H1 (cell line): ENCODE data around the gene VMP1. TPM values are rescaled to one million over a fixed set of nuclear protein-coding genes. Genes with fewer than 3 reads are reported as not detected.

Experiments used
- CTCF ChIA-PET: fragments of 300-600 bp; sonication (Branson Sonifier 250); formaldehyde crosslinking; loops from one replicate; lab custom pipeline; 2021; ENCODE audit not compliant: partially characterized antibody; lab: Charles Lee
- POLR2A ChIA-PET: fragments of 300-600 bp; sonication (Branson Sonifier 250); formaldehyde crosslinking; loops from one replicate; lab custom pipeline; 2021; ENCODE audit warnings: inconsistent platforms; ENCODE audit not compliant: partially characterized antibody; lab: Charles Lee
- DNase-seq, 2 experiments: peaks; one replicate each; pipeline versions ENCODE4 v3.0.0 to v3.0.0-alpha.2; 2010 to 2022; ENCODE audit warnings: low spot score in 2 of 2, low read depth in 1 of 2, mixed read lengths in 1 of 2
- FAIRE-seq: peaks from 2 replicates; lab custom pipeline; 2011; peaks lifted over from hg19 to GRCh38; lab: Jason Lieb, UNC
- H2AFZ ChIP-seq: 2 replicates; pipeline ENCODE4 v1.8.1; 2012; ENCODE audit warnings: low read length, inconsistent platforms
- H2AK5ac ChIP-seq: 2 replicates; pipeline ENCODE4 v1.6.1; 2013; ENCODE audit warnings: low read depth, low read length
- H2BK120ac ChIP-seq: replicated peaks from 2 replicates; pipeline ENCODE3; 2013; ENCODE audit warnings: low read depth, low read length, inconsistent platforms
- H2BK12ac ChIP-seq: 2 replicates; pipeline ENCODE4 v1.6.1; 2013; ENCODE audit warnings: low read depth, low read length
- H2BK15ac ChIP-seq: 2 replicates; pipeline ENCODE4 v1.6.1; 2013; ENCODE audit warnings: low read length
- H2BK20ac ChIP-seq: 2 replicates; pipeline ENCODE4 v1.6.1; 2013; ENCODE audit warnings: low read length
- H2BK5ac ChIP-seq: 2 replicates; pipeline ENCODE4 v1.6.1; 2013; ENCODE audit warnings: low read depth, low read length
- H3K14ac ChIP-seq: 2 replicates; pipeline ENCODE4 v1.6.1; 2013; ENCODE audit warnings: inconsistent platforms; ENCODE audit not compliant: insufficient read length
- H3K18ac ChIP-seq: 2 replicates; pipeline ENCODE4 v1.6.1; 2013; ENCODE audit warnings: low read length; ENCODE audit errors: extremely low read depth
- H3K23ac ChIP-seq: 2 replicates; pipeline ENCODE4 v1.6.1; 2013; ENCODE audit warnings: inconsistent platforms; ENCODE audit not compliant: insufficient read length
- H3K23me2 ChIP-seq: 2 replicates; pipeline ENCODE4 v1.6.1; 2013; ENCODE audit warnings: low read depth, low read length
- H3K27ac ChIP-seq: 2 replicates; pipeline ENCODE4 v1.6.1; 2011; ENCODE audit warnings: low read depth, low read length, inconsistent platforms
- H3K27me3 ChIP-seq, 4 experiments: replicated peaks in 1 of 4; 1 replicate in 1 of 4; 2 replicates in 3 of 4; pipeline versions ENCODE4 v1.6.1 to v1.8.1; 2011 to 2013; ENCODE audit warnings: low read length in 3 of 4, mild to moderate bottlenecking in 3 of 4, inconsistent platforms in 2 of 4, mixed read lengths in 2 of 4, moderate library complexity in 1 of 4; ENCODE audit not compliant: control insufficient read depth in 3 of 4, insufficient read depth in 3 of 4; ENCODE audit errors: extremely low read depth in 1 of 4
- H3K36me3 ChIP-seq, 4 experiments: 2 replicates each; pipeline versions ENCODE4 v1.6.1 to v1.8.1; 2011 to 2013; ENCODE audit warnings: mild to moderate bottlenecking in 4 of 4, low read length in 3 of 4, moderate library complexity in 2 of 4, control low read depth in 1 of 4, inconsistent platforms in 1 of 4; ENCODE audit not compliant: insufficient read depth in 4 of 4, control insufficient read depth in 2 of 4
- H3K4ac ChIP-seq: replicated peaks from 2 replicates; pipeline ENCODE3; 2013; ENCODE audit warnings: low read length, low read depth, mixed read lengths, inconsistent platforms; ENCODE audit not compliant: insufficient read length
- H3K4me1 ChIP-seq, 4 experiments: replicated peaks in 1 of 4; 1 replicate in 1 of 4; 2 replicates in 3 of 4; pipeline versions ENCODE4 v1.6.1 to v1.8.1; 2011 to 2013; ENCODE audit warnings: low read length in 3 of 4, inconsistent platforms in 2 of 4, mixed read lengths in 1 of 4; ENCODE audit not compliant: insufficient read depth in 4 of 4, control insufficient read depth in 3 of 4
- H3K4me2 ChIP-seq, 2 experiments: 2 replicates each; pipeline versions ENCODE4 v1.6.1 to v1.8.1; 2011 to 2013; ENCODE audit warnings: low read depth in 2 of 2, low read length in 2 of 2, control low read depth in 1 of 2, inconsistent platforms in 1 of 2, mild to moderate bottlenecking in 1 of 2; ENCODE audit not compliant: insufficient read depth in 1 of 2
- H3K4me3 ChIP-seq, 4 experiments: fragments of 200-600, 300-600 bp in 1 of 4; sonication (generic), shearing (Covaris generic), sonication (Bioruptor Twin) in 1 of 4; 2 replicates each; pipeline versions ENCODE4 v1.5.1 to v1.8.1; 2011 to 2016; ENCODE audit warnings: low read length in 4 of 4, low read depth in 3 of 4, control low read depth in 2 of 4, inconsistent platforms in 2 of 4, mild to moderate bottlenecking in 2 of 4, mixed read lengths in 1 of 4, moderate library complexity in 1 of 4; ENCODE audit not compliant: insufficient read depth in 2 of 4; ENCODE audit errors: extremely low read depth in 1 of 4
- H3K56ac ChIP-seq: replicated peaks from 2 replicates; pipeline ENCODE3; 2013; ENCODE audit warnings: low read depth, mild to moderate bottlenecking, mixed read lengths, low read length, inconsistent platforms; ENCODE audit not compliant: insufficient read length
- H3K79me1 ChIP-seq: 2 replicates; pipeline ENCODE4 v1.6.1; 2013; ENCODE audit warnings: low read depth, low read length, control low read depth
- H3K79me2 ChIP-seq, 2 experiments: 2 replicates each; pipeline versions ENCODE4 v1.6.1 to v1.8.1; 2012 to 2013; ENCODE audit warnings: low read length in 2 of 2, mild to moderate bottlenecking in 2 of 2, inconsistent platforms in 1 of 2; ENCODE audit not compliant: insufficient read depth in 2 of 2, control insufficient read depth in 1 of 2
- H3K9ac ChIP-seq, 4 experiments: replicated peaks in 1 of 4; 1 replicate in 1 of 4; 2 replicates in 3 of 4; pipeline versions ENCODE4 v1.6.1 to v1.8.1; 2011 to 2013; ENCODE audit warnings: low read depth in 3 of 4, low read length in 3 of 4, control low read depth in 2 of 4, mild to moderate bottlenecking in 2 of 4, moderate library complexity in 2 of 4, inconsistent platforms in 1 of 4; ENCODE audit errors: extremely low read depth in 1 of 4
- H3K9me3 ChIP-seq, 2 experiments: 2 replicates each; pipeline versions ENCODE4 v1.6.1 to v1.8.1; 2012 to 2013; ENCODE audit warnings: mild to moderate bottlenecking in 2 of 2, moderate library complexity in 2 of 2, control low read depth in 1 of 2, inconsistent platforms in 1 of 2, low read depth in 1 of 2, low read length in 1 of 2, mixed read lengths in 1 of 2; ENCODE audit not compliant: insufficient read depth in 2 of 2
- H4K20me1 ChIP-seq, 2 experiments: replicated peaks in 1 of 2; 2 replicates each; pipeline versions ENCODE3 to v1.8.1; 2011 to 2013; ENCODE audit warnings: inconsistent platforms in 2 of 2, low read length in 2 of 2, mild to moderate bottlenecking in 1 of 2; ENCODE audit not compliant: insufficient read depth in 2 of 2, control insufficient read depth in 1 of 2
- H4K5ac ChIP-seq: 2 replicates; pipeline ENCODE4 v1.6.1; 2013; ENCODE audit warnings: low read length, low read depth, mixed read lengths, inconsistent platforms; ENCODE audit not compliant: insufficient read length
- H4K8ac ChIP-seq: 2 replicates; pipeline ENCODE4 v1.8.0; 2013; ENCODE audit warnings: mild to moderate bottlenecking, moderate library complexity, low read length, inconsistent platforms; ENCODE audit not compliant: insufficient read depth; ENCODE audit errors: extremely low read depth
- H4K91ac ChIP-seq: replicated peaks from 2 replicates; pipeline ENCODE3; 2013; ENCODE audit warnings: low read length, mixed read lengths, inconsistent platforms; ENCODE audit not compliant: insufficient read length
- BACH1 ChIP-seq: IDR thresholded peaks from 2 replicates; pipeline ENCODE4 v1.6.1; 2012; ENCODE audit warnings: low read length, improper control_type of control experiment
- CHD2 ChIP-seq: IDR thresholded peaks from 2 replicates; pipeline ENCODE4 v1.6.1; 2012; ENCODE audit warnings: low read length, improper control_type of control experiment
- EGR1 ChIP-seq: IDR thresholded peaks from 2 replicates; pipeline ENCODE4 v1.6.1; 2011; ENCODE audit warnings: low read depth, low read length, borderline replicate concordance
- FOSL1 ChIP-seq: IDR thresholded peaks from 2 replicates; pipeline ENCODE4 v1.6.1; 2011; ENCODE audit warnings: mild to moderate bottlenecking, low read depth, low read length, moderate library complexity; ENCODE audit not compliant: insufficient read depth
- HDAC6 ChIP-seq: IDR thresholded peaks from one replicate; pipeline ENCODE4 v1.7.1; 2012; ENCODE audit warnings: low read depth, mild to moderate bottlenecking, inconsistent platforms, low read length, moderate library complexity
- RFX5 ChIP-seq: IDR thresholded peaks from 2 replicates; pipeline ENCODE4 v1.6.1; 2011; ENCODE audit warnings: low read depth, low read length, improper control_type of control experiment, borderline replicate concordance
- RXRA ChIP-seq: IDR thresholded peaks from 2 replicates; pipeline ENCODE4 v1.6.1; 2011; ENCODE audit warnings: low read depth, mild to moderate bottlenecking, low read length, moderate library complexity; ENCODE audit not compliant: insufficient read depth
- SIN3A ChIP-seq, 2 experiments: IDR thresholded peaks in 1 of 2; conservative IDR thresholded peaks in 1 of 2; 2 replicates each; pipeline ENCODE4 v1.6.1; 2011 to 2012; ENCODE audit warnings: low read length in 2 of 2, improper control_type of control experiment in 1 of 2, low read depth in 1 of 2, mild to moderate bottlenecking in 1 of 2
- SIRT6 ChIP-seq: IDR thresholded peaks from one replicate; pipeline ENCODE4 v1.7.1; 2012; ENCODE audit warnings: low read length, inconsistent platforms
- SP2 ChIP-seq: IDR thresholded peaks from 2 replicates; pipeline ENCODE4 v1.6.1; 2012; ENCODE audit warnings: mild to moderate bottlenecking, low read length, inconsistent platforms
- SRF ChIP-seq: IDR thresholded peaks from 2 replicates; pipeline ENCODE4 v1.6.1; 2011; ENCODE audit warnings: mild to moderate bottlenecking, low read depth, low read length, moderate library complexity
- WGBS, 2 experiments: shearing (Covaris generic) in 1 of 2; methylation state at CpG; one replicate each; pipeline versions ENCODE4 v1.1.6 to v1.1.7; 2013 to 2015; ENCODE audit warnings: low lambda C conversion rate in 2 of 2, mixed read lengths in 2 of 2, inconsistent platforms in 1 of 2, low coverage in 1 of 2, missing lambda C conversion rate in 1 of 2; ENCODE audit not compliant: insufficient replicate concordance in 2 of 2, insufficient coverage in 1 of 2, insufficient read length in 1 of 2; ENCODE audit errors: extremely low coverage in 1 of 2, missing lambda C conversion rate in 1 of 2; 5-methylcytosine and 5-hydroxymethylcytosine counted together
- polyA plus RNA-seq, 7 experiments: library from polyadenylated mRNA; depleted of rRNA in 3 of 7; stranded (reverse) in 5 of 7; unstranded in 2 of 7; fragments of >200 nt in 5 of 7; fragments of 200-250 nt in 2 of 7; gene quantifications; 1 replicate in 5 of 7; 2 replicates in 1 of 7; 4 replicates in 1 of 7; pipeline versions ENCODE4 v1.2.1 to v1.2.3, GENCODE V29; 2011 to 2013; ENCODE audit warnings: missing spikeins in 2 of 7, mixed read lengths in 2 of 7
- total RNA-seq: library from RNA; stranded (reverse); fragmentation: NEBNext Ultra II Directional; extraction: Animal tissue kit (Norgen Biotek cat#: 25700); gene quantifications from 2 replicates; pipeline ENCODE4 v1.2.1, GENCODE V29; 2021
- TF ChIP-seq, protein P1 (sequence below): IDR thresholded peaks from 2 replicates; pipeline ENCODE4 v1.6.1; 2011; ENCODE audit warnings: low read depth, mild to moderate bottlenecking, low read length; ENCODE audit not compliant: insufficient read depth

The VMP1 gene
- total and polyA plus RNA-seq, 2 of the 8 experiments (the other 6 are each of a cell fraction or from before 2014, with no cell fraction given) = 45.0 to 92.7 TPM

DNA sequence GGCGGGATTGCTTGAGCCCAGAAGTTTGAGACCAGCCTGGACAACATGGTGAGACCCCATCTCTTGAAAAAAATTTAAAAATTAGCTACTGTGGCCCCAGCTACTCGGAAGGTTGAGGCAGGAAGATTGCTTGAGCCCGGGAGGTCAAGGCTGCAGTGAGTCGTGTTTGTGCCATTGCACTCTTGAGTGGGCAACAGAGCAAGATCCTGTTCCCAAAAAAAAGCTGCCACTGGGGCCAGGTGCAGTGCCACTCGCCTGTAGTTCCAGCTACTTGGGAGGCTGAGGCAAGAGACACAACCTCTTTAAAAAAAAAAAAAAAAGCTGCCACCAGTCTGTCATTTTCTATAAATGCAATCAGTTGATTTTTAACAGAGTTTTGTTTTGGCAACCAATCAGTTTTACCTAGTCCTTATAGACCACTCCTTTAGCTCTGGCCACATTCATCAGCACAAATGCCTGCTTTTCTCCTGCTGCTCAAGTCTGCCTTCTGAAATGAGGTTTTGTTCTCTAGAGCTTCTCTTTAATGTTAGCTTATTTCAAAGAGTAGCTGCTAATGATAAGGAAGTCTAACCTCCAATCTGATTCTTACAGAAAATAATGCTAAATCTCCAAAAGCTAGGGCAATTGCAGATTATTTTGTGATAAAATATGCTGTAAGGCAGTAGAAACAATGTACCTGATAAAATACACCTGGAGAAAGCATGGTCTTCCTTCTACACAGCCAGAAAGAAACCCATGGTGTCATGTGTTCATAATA is 120.4 kb downstream of the VMP1 start:
- no peaks in the 10 kb centered on the region for H3K23me2 ChIP-seq
- CTCF ChIA-PET = interaction anchor here (0.6 kb wide), 1 partner anchor 64 kb away, joined by 3 read pairs; no protein-coding TSS in a partner anchor
- 89% methylated on average over 5 of the region's 5 CpGs; no CpG with 5 or more reads in 1 of the 2 experiments for WGBS, 2 experiments
- no peak overlapping the region for H2AFZ ChIP-seq
- no peak for FAIRE-seq
- no peak overlapping the region for H3K9ac ChIP-seq
- H3K9me3 ChIP-seq = no peaks in the 10 kb centered on the region
- no peak for TF ChIP-seq HDAC6
- no peak for TF ChIP-seq SIRT6
- TF ChIP-seq SIN3A (conservative IDR thresholded peaks at IDR 0.05 in 1 of 2, IDR thresholded peaks at IDR 0.05 in 1 of 2; ENCODE audit: low read depth in 1 of 2, low read length in 2 of 2) = no peak
- TF ChIP-seq CHD2 = no peak
- TF ChIP-seq BACH1 = no peak
- TF ChIP-seq SP2 = no peak
- no peak for TF ChIP-seq SRF
- no peak for TF ChIP-seq FOSL1
- no peak for TF ChIP-seq RFX5
- no peak for TF ChIP-seq EGR1
- no peak for TF ChIP-seq RXRA
- TF ChIP-seq, protein P1, sequence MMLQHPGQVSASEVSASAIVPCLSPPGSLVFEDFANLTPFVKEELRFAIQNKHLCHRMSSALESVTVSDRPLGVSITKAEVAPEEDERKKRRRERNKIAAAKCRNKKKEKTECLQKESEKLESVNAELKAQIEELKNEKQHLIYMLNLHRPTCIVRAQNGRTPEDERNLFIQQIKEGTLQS = no peak
- H4K5ac ChIP-seq = no peak overlapping the region
- no peaks in the 10 kb centered on the region for H3K36me3 ChIP-seq
- H4K20me1 ChIP-seq = no peaks in the 10 kb centered on the region
- H3K4ac ChIP-seq = no peak overlapping the region
- POLR2A ChIA-PET = interaction anchor here (1.2 to 11.2 kb wide), 4 partner anchors 8 to 23 kb away, joined by 3 to 137 read pairs (median 4); no protein-coding TSS in a partner anchor
- no peaks in the 10 kb centered on the region for H3K79me1 ChIP-seq
- H3K4me2 ChIP-seq = no peak overlapping the region
- H3K23ac ChIP-seq = no peak overlapping the region
- DNase-seq = no peak
- H4K91ac ChIP-seq = no peak overlapping the region
- no peak overlapping the region for H2BK20ac ChIP-seq
- H3K4me3 ChIP-seq = no peak overlapping the region
- H2BK15ac ChIP-seq = no peak overlapping the region
- no peak overlapping the region for H2BK5ac ChIP-seq
- H3K27ac ChIP-seq = no peak overlapping the region
- H3K56ac ChIP-seq = no peak overlapping the region
- no peak overlapping the region for H2BK120ac ChIP-seq
- no peak overlapping the region for H3K18ac ChIP-seq
- no peak overlapping the region for H2BK12ac ChIP-seq
- no peak overlapping the region for H2AK5ac ChIP-seq
- no peaks in the 10 kb centered on the region for H3K27me3 ChIP-seq
- H3K14ac ChIP-seq = no peak overlapping the region
- H4K8ac ChIP-seq = no peak overlapping the region
- H3K79me2 ChIP-seq = no peaks in the 10 kb centered on the region
- H3K4me1 ChIP-seq = peaks cover 2 to 11% (median 10%) of the 10 kb centered on the region in 4 experiments; a peak in 5 of 7 replicates
